Pons (tissue), 1 donor: Measurements from ENCODE around the gene TAF8.

Source experiments
- DNase-seq: peaks from one replicate; pipeline ENCODE4 v3.0.0-alpha.2; 2016; ENCODE audit warnings: low spot score

The TAF8 gene

GRCh38 chr6:42051268-42051653, 937 bp downstream of the TAF8 start:
- peak; percentile 11 for DNase-seq

GRCh38 chr6:42053601-42054000, 3.3 kb downstream of the TAF8 start:
- no peak for DNase-seq

GRCh38 chr6:42059743-42060142, 9.4 kb downstream of the TAF8 start:
- no peak for DNase-seq

- DNase-seq, result no peak
These were observed 15.9 kb downstream of the TAF8 start for GRCh38 chr6:42066156-42066675.

- no peak for DNase-seq
These were observed 17.8 kb downstream of the TAF8 start for GRCh38 chr6:42068173-42068572.

GRCh38 chr6:42068872-42069522, 18.7 kb downstream of the TAF8 start:
- no peak for DNase-seq

- no peak for DNase-seq
These were observed 21.7 kb downstream of the TAF8 start for GRCh38 chr6:42071881-42072583.

GRCh38 chr6:42073287-42073686, 23.0 kb downstream of the TAF8 start:
- DNase-seq, result no peak

- DNase-seq, result peak; percentile 60
These were observed 25.0 kb downstream of the TAF8 start for GRCh38 chr6:42075159-42075838.

- DNase-seq, result peak; percentile 38
These were observed 28.1 kb downstream of the TAF8 start for GRCh38 chr6:42078386-42078785.

GRCh38 chr6:42079941-42080464, 29.7 kb downstream of the TAF8 start:
- no peak for DNase-seq

- DNase-seq, result no peak
These were observed 33.2 kb downstream of the TAF8 start for GRCh38 chr6:42083530-42083929.

GRCh38 chr6:42084889-42085288, 34.6 kb downstream of the TAF8 start:
- no peak for DNase-seq

GRCh38 chr6:42086046-42087035, 36.0 kb downstream of the TAF8 start:
- DNase-seq, result no peak

- DNase-seq, result no peak
These were observed 37.8 kb downstream of the TAF8 start for GRCh38 chr6:42088101-42088591.

GRCh38 chr6:42090819-42091717, 40.7 kb downstream of the TAF8 start:
- DNase-seq, result no peak

GRCh38 chr6:42091718-42092023, 41.3 kb downstream of the TAF8 start:
- DNase-seq, result no peak

- no peak for DNase-seq
These were observed 43.4 kb downstream of the TAF8 start for GRCh38 chr6:42093582-42094329.

GRCh38 chr6:42095094-42095493, 44.8 kb downstream of the TAF8 start:
- no peak for DNase-seq
